GM18951 (cell line): ENCODE data around the gene FHIT.

Experiments used
- POLR2A ChIP-seq: IDR thresholded peaks from 4 replicates; pipeline ENCODE4 v1.6.1; 2011; ENCODE audit warnings: mild to moderate bottlenecking; ENCODE audit not compliant: insufficient read length, insufficient read depth; ENCODE audit errors: extremely low read depth
- in situ Hi-C: fragments of 300-500 bp; cut with MboI; formaldehyde crosslinking; loops from one replicate; pipeline ENCODE4 v1.12.0; 2022; ENCODE audit warnings: low sequenced_read_pairs, mixed read lengths, inconsistent platforms; ENCODE audit not compliant: unreplicated experiment

Gene FHIT

DNA sequence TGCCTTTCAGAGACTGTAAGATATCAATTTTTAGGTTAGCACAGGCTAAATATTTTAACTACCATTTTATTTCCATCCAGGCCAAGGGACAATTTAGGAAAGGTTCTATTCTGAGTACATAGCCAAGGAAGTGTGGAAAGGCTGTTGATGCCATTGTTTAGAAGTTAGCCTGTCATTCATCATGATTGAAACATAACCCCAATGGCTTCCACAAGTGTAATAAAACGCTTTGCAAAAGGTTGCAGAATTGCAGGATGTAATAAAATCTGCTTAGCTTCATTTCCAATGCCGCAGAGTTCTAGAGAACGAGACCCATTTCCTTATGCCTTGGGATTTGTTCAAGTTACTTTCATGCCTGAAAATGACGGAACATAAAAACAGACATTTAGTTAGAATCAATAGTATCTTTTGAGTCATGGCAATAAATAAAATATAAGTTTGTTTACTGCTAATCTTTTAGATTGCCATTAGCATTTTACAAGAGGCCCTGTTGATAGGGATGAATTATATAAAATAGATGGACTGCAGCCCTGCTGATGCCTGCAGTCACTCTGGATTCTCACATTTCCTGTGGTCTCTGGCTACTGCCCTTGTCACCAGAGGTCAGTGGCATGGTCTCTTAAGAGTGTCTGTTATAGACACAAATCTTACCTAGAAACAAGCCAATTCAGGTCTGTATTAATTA, 1523.2 kb downstream of the FHIT start:
- in situ Hi-C loops, result no loop called here

DNA sequence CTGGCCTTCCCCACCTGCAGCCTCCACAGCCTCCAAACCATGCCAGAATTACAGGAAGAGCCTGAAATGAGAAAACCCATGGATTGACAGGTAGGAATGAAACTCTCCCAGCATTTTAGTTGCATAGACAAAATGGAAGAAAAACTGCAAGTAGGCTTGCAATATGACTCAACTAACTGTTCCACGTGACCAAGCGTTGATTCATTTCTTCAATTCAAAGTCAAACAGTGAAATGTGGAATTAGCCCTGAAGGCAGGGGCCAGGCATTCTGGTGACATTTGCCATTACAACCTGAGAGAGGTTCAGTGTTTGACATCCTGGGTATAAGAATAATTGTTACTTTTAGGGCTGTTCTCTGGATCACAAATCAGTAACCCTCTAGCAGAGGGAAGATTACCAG, 1525.0 kb downstream of the FHIT start:
- in situ Hi-C loops, result no loop called here
- no peak for TF ChIP-seq POLR2A

More for the DNA sequence above, 1523.2 kb downstream of the FHIT start:
- no peak for TF ChIP-seq POLR2A

DNA sequence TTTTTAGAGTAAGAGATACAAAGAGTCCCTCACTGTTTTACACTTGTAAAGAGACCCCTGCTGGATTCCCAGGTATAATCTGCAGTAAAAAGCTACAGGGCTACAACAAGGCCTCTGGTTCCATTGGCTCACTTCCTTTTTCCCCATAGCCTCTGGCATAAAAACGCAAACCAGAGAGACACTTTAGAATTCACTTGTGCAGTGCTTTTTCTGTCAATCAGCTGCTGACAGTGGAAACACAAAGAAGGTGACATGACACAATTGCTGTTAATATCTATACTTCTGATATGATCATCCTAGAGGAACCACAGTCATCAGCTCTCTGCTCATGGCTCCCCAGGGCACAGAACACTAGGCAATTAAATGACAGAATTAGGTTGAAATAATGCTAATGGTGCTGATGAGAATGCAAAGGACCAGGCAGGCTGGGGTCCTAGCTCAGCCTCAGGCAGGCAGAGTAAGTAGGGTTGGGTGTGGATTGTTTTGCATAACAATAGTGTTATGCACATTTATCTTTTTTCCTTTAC, 1533.5 kb downstream of the FHIT start:
- in situ Hi-C loops, result no loop called here
- no peak for TF ChIP-seq POLR2A

DNA sequence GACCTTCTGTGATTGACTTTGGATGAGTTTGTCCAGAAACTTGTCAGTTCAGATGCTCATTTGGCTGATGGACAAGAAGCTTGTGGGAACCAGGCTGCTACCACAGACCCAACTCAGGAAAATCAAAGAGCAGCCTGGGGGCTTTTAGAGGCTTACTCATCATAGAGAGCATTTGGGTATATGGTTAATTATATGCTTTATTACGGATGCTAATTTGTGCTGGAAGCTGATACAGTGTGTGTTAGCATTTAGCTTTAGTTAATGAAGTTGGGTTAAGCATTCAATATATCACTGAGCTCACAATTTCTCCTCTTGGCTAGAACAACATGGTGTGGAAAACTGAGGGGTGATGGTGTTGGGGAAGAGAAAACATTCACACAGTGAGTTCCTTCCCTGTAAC, 1537.2 kb downstream of the FHIT start:
- in situ Hi-C loops, result no loop called here
- TF ChIP-seq POLR2A, result no peak

DNA sequence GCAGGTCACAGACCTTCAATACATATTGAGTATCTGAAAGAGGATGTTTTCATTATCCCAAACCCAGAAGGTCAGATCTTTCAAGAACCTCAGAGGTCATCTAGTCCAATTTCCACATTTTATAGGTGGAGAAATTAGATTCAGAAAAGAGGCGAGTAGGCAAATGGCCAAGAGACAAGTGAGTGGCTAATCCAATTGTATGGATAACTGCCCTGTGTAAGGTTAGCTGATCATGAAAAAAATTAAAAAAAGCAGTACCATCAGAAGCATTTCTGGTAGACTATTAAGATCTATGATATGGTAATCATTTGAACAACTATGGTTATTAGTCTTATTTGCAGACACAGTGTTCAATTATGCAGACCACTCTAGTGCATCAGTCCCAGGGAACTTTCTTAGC, 1540.7 kb downstream of the FHIT start:
- TF ChIP-seq POLR2A, result no peak
- in situ Hi-C loops, result no loop called here

DNA sequence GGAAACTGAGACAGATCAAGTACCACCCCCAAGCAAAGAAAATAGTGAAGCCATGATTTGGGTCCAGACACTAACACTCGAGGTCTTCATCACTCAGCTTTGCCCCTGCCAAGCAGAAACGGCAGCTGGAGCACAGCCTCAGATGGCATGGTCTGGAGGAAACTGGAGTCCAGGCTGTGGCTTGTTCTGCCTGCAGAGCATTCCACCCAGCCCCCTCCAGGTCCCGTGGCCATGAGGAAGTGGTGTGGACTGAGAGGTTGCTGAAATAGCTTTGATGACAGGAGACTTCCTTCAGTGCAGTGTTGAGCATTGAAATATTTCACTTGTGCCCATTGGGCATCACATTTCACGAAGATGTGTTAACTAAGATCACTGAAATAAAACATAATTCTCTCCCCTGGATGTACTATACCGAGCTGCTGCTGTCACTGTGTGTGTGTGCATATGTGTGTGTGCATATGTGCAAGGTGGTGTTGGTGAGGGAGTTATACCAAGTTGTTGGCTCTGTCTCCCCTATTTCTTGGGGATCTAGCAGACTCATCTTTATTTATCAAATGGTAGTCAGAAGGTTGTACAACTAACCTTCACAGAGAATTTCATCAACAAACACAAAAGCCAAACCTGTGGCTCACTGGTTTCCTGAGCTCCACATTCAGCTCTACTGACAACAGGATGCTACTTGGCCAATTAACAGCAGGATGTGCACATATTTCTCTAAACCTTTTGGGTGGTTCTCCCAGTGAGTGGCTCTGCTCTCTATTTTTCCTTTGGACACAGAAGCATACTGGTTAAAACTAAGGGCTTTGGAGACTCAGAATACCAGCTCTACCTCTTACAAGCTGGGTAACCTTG, 1541.3 kb downstream of the FHIT start:
- no peak for TF ChIP-seq POLR2A
- in situ Hi-C loops, result no loop called here

DNA sequence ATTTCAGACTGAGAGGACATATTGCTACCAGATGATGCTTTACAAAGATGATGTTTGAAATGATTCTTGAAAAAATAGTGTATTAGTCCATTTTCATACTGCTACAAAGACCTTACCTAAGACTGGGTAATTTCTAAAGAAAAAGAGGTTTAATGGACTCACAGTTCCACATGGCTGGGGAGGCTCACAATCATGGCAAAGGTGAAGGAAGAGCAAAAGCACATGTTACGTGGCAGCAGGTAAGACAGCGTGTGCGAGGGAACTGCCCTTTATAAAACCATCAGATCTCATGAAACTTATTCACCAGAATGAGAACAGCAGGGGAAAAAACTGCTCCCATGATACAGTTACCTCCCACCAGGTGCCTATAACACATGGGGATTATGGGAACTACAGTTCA, 1543.0 kb downstream of the FHIT start:
- TF ChIP-seq POLR2A, result no peak
- in situ Hi-C loops, result no loop called here

DNA sequence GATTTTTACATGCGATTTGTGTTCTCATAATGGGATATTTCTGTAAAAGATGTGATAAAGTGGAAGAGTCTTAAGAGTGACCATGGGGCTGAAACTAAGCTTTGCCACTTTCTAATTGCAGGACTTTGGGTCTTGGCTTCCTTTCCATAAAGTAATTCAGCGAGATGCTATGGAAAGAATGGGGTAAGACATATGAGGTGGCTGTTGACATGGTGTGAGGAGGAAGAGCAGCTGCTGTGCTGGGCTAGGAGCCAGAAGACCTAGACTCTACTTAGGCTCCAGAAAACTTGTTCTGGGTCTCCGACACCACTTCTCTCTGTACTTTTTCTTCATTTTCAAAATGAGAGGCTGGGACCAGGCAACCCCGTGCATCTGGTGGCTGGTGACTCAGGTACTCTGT, 1547.0 kb downstream of the FHIT start:
- in situ Hi-C loops, result no loop called here
- no peak for TF ChIP-seq POLR2A

DNA sequence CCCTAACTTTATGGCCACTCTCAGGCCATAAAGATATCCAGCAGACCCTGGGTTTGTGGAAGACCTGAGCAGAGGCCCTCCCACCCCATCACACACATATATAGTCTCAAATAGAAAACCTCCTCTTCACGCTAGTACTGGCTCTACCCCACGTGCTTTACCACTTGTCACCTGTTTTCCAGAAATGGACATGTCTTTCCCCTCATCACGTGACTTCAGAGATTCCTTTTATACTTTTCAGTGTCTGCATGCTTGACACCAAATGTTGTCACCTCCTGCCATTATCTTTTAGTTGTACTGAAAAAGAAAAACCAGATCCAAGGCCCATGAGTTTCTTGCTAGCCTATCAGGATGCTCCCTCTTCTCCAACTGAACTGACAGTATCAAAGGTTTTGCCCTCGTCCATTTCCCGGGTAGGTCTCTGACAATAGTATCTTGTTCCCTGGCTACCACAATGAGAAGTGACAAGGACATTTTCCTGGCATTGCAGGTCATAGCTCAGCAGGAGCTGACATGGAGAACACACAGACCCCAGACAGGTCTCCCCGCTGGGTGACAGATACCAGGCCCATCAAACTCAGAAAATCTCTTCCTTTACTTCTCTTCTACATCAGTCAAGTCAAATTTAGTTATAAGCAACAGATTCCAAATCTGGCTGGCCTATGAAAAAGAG, 1551.5 kb downstream of the FHIT start:
- in situ Hi-C loops, result no loop called here
- no peak for TF ChIP-seq POLR2A
